Colonic mucosa (tissue), 4 donors: ENCODE data around the gene ACVR1B. TPM values are rescaled to one million over a fixed set of nuclear protein-coding genes. Genes with fewer than 3 reads are reported as not detected.

ENCODE experiments used
- DNase-seq: peaks from one replicate; pipeline ENCODE4 v3.0.0-alpha.2; 2020
- H3K27ac ChIP-seq: fragments of 200-600 bp; one replicate; pipeline ENCODE4 v1.8.0; 2021
- H3K27me3 ChIP-seq: fragments of 200-600 bp; one replicate; pipeline ENCODE4 v1.8.0; 2021
- H3K36me3 ChIP-seq: fragments of 200-600 bp; one replicate; pipeline ENCODE4 v1.8.0; 2021
- H3K4me1 ChIP-seq: fragments of 200-600 bp; one replicate; pipeline ENCODE4 v1.8.0; 2021; ENCODE audit warnings: mild to moderate bottlenecking
- H3K4me3 ChIP-seq: fragments of 200-600 bp; one replicate; pipeline ENCODE4 v1.8.0; 2021
- H3K9ac ChIP-seq, 2 donors: one replicate each; pipeline ENCODE4 v1.7.0; 2013; ENCODE audit warnings: control low read depth in 2 of 2, low read depth in 2 of 2, low read length in 2 of 2
- H3K9me3 ChIP-seq: fragments of 200-600 bp; one replicate; pipeline ENCODE4 v1.8.0; 2021
- intact Hi-C: fragments of 100-400 bp; cut with DNase I; formaldehyde crosslinking; loops from one replicate; pipeline ENCODE4 v1.14.1; 2022
- total RNA-seq, 2 donors: library from RNA; stranded (reverse); fragmentation: NEBNext Ultra II Directional in 1 of 2; extraction: Animal tissue kit (Norgen Biotek cat#: 25700) in 1 of 2; gene quantifications; one replicate each; pipeline ENCODE4 v1.2.1, GENCODE V29; 2021
- TF ChIP-seq, protein P1 (sequence below): fragments of 200-600 bp; IDR thresholded peaks from one replicate; pipeline ENCODE4 v1.8.0; 2022; ENCODE audit warnings: antibody characterized with exemption, mild to moderate bottlenecking
- donor health status: healthy.
- donor health status: DM: no; HTN: no; CAD: no.
- donor health status: DM: no; HTN: no; CAD: no.

The ACVR1B gene
- total RNA-seq, 2 donors from 2014 or later = 56.0 to 63.0 TPM

DNA sequence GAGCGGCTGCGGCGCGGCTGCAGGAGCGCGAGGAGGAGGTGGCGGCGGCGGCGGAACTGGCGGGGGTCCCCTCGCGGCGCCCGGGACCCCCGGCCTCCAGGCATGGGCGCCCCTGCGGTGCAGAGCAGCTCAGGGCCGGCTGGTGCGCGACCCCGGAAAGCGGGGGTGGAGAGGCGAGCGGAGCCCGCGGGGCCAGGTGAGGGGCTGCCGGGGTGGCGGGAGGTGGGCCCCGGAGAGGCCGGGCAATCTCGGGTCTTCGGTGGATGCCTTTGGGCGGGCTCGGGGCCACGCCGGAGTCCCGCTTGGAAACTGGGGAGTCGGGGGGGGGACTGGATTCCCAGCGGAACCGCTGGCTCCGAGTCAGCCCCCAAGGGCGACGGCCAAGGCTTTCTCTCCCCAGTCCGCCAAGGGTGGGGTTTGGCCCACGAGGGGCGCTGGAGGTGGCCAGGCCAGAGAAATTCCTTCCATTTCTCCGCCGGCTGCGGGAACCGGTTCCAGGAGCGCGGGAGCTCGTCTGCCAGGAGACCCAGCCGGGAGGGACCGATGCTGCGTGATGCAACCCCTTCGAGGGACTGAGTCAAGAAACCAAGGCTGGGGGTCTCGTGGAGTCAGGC lies 85.9 kb downstream of the ACVR1B start:
- intact Hi-C loops = no loop called here
- TF ChIP-seq, protein P1, sequence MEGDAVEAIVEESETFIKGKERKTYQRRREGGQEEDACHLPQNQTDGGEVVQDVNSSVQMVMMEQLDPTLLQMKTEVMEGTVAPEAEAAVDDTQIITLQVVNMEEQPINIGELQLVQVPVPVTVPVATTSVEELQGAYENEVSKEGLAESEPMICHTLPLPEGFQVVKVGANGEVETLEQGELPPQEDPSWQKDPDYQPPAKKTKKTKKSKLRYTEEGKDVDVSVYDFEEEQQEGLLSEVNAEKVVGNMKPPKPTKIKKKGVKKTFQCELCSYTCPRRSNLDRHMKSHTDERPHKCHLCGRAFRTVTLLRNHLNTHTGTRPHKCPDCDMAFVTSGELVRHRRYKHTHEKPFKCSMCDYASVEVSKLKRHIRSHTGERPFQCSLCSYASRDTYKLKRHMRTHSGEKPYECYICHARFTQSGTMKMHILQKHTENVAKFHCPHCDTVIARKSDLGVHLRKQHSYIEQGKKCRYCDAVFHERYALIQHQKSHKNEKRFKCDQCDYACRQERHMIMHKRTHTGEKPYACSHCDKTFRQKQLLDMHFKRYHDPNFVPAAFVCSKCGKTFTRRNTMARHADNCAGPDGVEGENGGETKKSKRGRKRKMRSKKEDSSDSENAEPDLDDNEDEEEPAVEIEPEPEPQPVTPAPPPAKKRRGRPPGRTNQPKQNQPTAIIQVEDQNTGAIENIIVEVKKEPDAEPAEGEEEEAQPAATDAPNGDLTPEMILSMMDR = no peak
- peak overlapping the region; percentile 24 for H3K27ac ChIP-seq
- H3K9me3 ChIP-seq = no peaks in the 10 kb centered on the region
- peaks cover 3% of the 10 kb centered on the region for H3K4me1 ChIP-seq
- H3K36me3 ChIP-seq = no peaks in the 10 kb centered on the region
- H3K9ac ChIP-seq = peak overlapping the region; percentile 76 to 81
- peak overlapping the region; percentile 53 for H3K4me3 ChIP-seq
- DNase-seq = no peak
- H3K27me3 ChIP-seq = no peaks in the 10 kb centered on the region

GRCh38 chr12:52038447-52038846 lies 86.9 kb downstream of the ACVR1B start:
- TF ChIP-seq, protein P1 = no peak
- Histone ChIP-seq H3K27me3 (no peaks in the 10 kb centered on the region), H3K36me3 (no peaks in the 10 kb centered on the region), H3K4me3 (no peak overlapping the region), H3K27ac (no peak overlapping the region), H3K4me1 (peaks cover 3% of the 10 kb centered on the region), H3K9me3 (no peaks in the 10 kb centered on the region), H3K9ac (peak overlapping the region in 1 of 2 donors; percentile 32)
- intact Hi-C loops = no loop called here
- DNase-seq = no peak

DNA sequence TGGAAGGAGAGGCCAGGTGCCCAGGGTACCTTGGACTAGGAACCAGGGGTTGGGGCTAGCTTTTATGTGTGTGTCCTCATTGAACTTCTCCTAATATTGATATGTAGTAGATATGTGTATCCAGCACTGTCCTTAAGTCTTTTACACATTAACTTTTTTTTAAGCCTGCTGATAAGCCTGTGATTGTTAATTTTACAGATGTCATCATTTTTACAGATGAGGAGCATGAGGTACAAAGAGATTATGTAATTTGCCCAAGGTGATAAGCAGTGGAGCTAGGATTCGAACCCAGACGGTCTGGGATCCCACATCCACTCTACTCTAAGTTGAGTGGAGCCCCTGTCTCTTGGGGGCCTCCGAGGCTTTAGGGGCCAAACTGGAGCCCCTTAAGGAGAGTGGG lies 89.5 kb downstream of the ACVR1B start:
- peaks cover 7% of the 10 kb centered on the region for H3K4me1 ChIP-seq
- no peak for DNase-seq
- TF ChIP-seq, protein P1 = no peak
- no peak overlapping the region for H3K9ac ChIP-seq
- H3K27ac ChIP-seq = no peak overlapping the region
- H3K4me3 ChIP-seq = no peak overlapping the region
- H3K36me3 ChIP-seq = no peaks in the 10 kb centered on the region
- H3K9me3 ChIP-seq = no peaks in the 10 kb centered on the region
- intact Hi-C loops = no loop called here
- no peaks in the 10 kb centered on the region for H3K27me3 ChIP-seq

- Histone ChIP-seq H3K4me1 (peaks cover 9% of the 10 kb centered on the region), H3K4me3 (no peak overlapping the region), H3K27me3 (no peaks in the 10 kb centered on the region), H3K9me3 (no peaks in the 10 kb centered on the region), H3K9ac (peak overlapping the region in 1 of 2 donors; percentile 20), H3K27ac (no peak overlapping the region), H3K36me3 (no peaks in the 10 kb centered on the region)
- no peak for DNase-seq
- intact Hi-C loops = no loop called here
- TF ChIP-seq, protein P1 = no peak
Measured at GRCh38 chr12:52041695-52042123, 90.2 kb downstream of the ACVR1B start.

DNA sequence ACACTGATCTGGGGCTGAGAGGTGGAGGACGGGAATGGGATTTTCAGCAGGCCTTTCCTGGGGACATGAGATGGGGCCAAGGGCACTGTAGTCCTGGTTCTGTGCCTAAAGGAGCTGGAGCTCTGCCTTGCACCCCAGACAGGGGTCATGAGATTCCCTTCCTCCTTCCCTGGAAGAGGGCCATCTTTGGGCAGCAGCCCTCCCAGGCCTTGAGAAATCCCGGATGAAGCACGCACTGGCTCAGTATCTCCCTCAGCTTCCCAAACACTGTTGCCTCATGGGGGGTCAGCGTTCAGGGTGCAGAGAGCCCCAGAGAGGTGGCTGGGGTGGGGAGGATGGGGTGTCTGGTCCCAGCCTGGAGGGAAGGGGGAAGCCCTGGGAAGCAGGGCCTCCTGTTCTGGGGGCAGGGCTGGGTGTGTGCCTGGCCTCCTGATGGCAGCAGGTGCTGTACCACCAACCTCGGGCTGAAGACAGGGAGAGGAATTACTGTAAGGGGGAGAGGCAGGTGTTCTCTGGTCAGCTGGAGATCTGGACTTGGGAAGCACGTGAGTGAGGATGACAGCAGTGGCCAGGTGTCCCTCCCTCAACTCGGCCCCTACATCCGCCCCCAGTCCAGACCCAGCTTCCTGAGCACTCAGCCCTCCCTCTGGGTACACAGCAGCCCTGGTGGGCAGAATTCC lies 91.3 kb downstream of the ACVR1B start:
- Histone ChIP-seq H3K9me3 (no peaks in the 10 kb centered on the region), H3K4me1 (peaks cover 9% of the 10 kb centered on the region), H3K9ac (peak overlapping the region in 1 of 2 donors; percentile 40), H3K27ac (no peak overlapping the region), H3K36me3 (no peaks in the 10 kb centered on the region), H3K27me3 (no peaks in the 10 kb centered on the region), H3K4me3 (no peak overlapping the region)
- DNase-seq = no peak
- intact Hi-C loops = no loop called here
- TF ChIP-seq, protein P1 = no peak
